ENCODE data around the gene PNO1.

PNO1 gene

GRCh38 chr2:68125821-68126220, 31.9 kb upstream of the PNO1 start:
- Histone ChIP-seq H3K4me3 (ENCODE audit: low read depth, low read length) (no peak overlapping the region), H3K9me3 (ENCODE audit: control insufficient read depth, low read length) (no peaks in the 10 kb centered on the region), H3K27ac (no peak overlapping the region), H3K27me3 (ENCODE audit: control insufficient read depth, insufficient read depth, low read length) (no peaks in the 10 kb centered on the region), H3K36me3 (ENCODE audit: control insufficient read depth, insufficient read depth, low read length) (no peaks in the 10 kb centered on the region), H2AFZ (no peak overlapping the region), H3K4me1 (no peaks in the 10 kb centered on the region), H3K79me2 (no peaks in the 10 kb centered on the region), H3K4me2 (ENCODE audit: low read length) (no peak overlapping the region), H3K9ac (no peak overlapping the region)
- TF ChIP-seq, protein P1, sequence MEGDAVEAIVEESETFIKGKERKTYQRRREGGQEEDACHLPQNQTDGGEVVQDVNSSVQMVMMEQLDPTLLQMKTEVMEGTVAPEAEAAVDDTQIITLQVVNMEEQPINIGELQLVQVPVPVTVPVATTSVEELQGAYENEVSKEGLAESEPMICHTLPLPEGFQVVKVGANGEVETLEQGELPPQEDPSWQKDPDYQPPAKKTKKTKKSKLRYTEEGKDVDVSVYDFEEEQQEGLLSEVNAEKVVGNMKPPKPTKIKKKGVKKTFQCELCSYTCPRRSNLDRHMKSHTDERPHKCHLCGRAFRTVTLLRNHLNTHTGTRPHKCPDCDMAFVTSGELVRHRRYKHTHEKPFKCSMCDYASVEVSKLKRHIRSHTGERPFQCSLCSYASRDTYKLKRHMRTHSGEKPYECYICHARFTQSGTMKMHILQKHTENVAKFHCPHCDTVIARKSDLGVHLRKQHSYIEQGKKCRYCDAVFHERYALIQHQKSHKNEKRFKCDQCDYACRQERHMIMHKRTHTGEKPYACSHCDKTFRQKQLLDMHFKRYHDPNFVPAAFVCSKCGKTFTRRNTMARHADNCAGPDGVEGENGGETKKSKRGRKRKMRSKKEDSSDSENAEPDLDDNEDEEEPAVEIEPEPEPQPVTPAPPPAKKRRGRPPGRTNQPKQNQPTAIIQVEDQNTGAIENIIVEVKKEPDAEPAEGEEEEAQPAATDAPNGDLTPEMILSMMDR (IDR thresholded peaks at IDR 0.05), result no peak

DNA sequence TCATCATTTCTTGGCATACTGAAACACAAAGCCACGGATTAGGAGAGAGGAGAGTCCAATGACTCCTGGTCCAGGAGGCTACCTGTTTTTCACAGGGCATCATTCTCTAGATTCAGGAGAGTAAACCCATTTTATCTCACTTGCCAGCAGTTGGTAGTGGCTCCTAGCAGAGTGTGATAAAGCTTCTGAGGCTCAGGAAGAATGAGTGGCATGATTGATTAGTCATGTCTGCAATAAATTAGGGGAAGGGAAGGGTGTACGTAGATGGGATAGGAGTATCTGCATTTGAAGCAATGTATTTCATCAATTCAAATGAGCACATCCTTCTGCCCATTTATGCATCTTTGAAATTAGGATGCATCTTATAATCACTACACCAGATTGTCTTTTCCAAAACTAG, 31.1 kb upstream of the PNO1 start:
- H3K4me2 ChIP-seq (ENCODE audit: low read length), result no peak overlapping the region
- no peaks in the 10 kb centered on the region for H3K27me3 ChIP-seq (ENCODE audit: control insufficient read depth, insufficient read depth, low read length)
- no peaks in the 10 kb centered on the region for H3K4me1 ChIP-seq
- no peaks in the 10 kb centered on the region for H3K9me3 ChIP-seq (ENCODE audit: control insufficient read depth, low read length)
- H3K9ac ChIP-seq, result no peak overlapping the region
- H3K36me3 ChIP-seq (ENCODE audit: control insufficient read depth, insufficient read depth, low read length), result no peaks in the 10 kb centered on the region
- H3K4me3 ChIP-seq (ENCODE audit: low read depth, low read length), result no peak overlapping the region
- TF ChIP-seq, protein P1 (IDR thresholded peaks at IDR 0.05), result no peak
- no peak overlapping the region for H3K27ac ChIP-seq
- H2AFZ ChIP-seq, result no peak overlapping the region
- no peaks in the 10 kb centered on the region for H3K79me2 ChIP-seq

GRCh38 chr2:68127358-68128242, 30.1 kb upstream of the PNO1 start:
- no peaks in the 10 kb centered on the region for H3K4me1 ChIP-seq
- H3K79me2 ChIP-seq, result no peaks in the 10 kb centered on the region
- no peaks in the 10 kb centered on the region for H3K9me3 ChIP-seq (ENCODE audit: control insufficient read depth, low read length)
- TF ChIP-seq, protein P1 (IDR thresholded peaks at IDR 0.05), result no peak
- H3K27ac ChIP-seq, result no peak overlapping the region
- H3K27me3 ChIP-seq (ENCODE audit: control insufficient read depth, insufficient read depth, low read length), result no peaks in the 10 kb centered on the region
- H3K9ac ChIP-seq, result no peak overlapping the region
- H2AFZ ChIP-seq, result no peak overlapping the region
- no peak overlapping the region for H3K4me3 ChIP-seq (ENCODE audit: low read depth, low read length)
- no peaks in the 10 kb centered on the region for H3K36me3 ChIP-seq (ENCODE audit: control insufficient read depth, insufficient read depth, low read length)
- no peak overlapping the region for H3K4me2 ChIP-seq (ENCODE audit: low read length)

- Histone ChIP-seq H3K27me3 (ENCODE audit: control insufficient read depth, insufficient read depth, low read length) (no peaks in the 10 kb centered on the region), H3K9me3 (ENCODE audit: control insufficient read depth, low read length) (no peaks in the 10 kb centered on the region), H3K27ac (no peak overlapping the region), H3K4me3 (ENCODE audit: low read depth, low read length) (no peak overlapping the region), H3K36me3 (ENCODE audit: control insufficient read depth, insufficient read depth, low read length) (no peaks in the 10 kb centered on the region), H3K9ac (no peak overlapping the region), H3K4me2 (ENCODE audit: low read length) (no peak overlapping the region), H3K79me2 (no peaks in the 10 kb centered on the region), H3K4me1 (no peaks in the 10 kb centered on the region), H2AFZ (no peak overlapping the region)
- TF ChIP-seq, protein P1 (IDR thresholded peaks at IDR 0.05), result no peak
Measured at GRCh38 chr2:68134120-68134519, 23.6 kb upstream of the PNO1 start.

DNA sequence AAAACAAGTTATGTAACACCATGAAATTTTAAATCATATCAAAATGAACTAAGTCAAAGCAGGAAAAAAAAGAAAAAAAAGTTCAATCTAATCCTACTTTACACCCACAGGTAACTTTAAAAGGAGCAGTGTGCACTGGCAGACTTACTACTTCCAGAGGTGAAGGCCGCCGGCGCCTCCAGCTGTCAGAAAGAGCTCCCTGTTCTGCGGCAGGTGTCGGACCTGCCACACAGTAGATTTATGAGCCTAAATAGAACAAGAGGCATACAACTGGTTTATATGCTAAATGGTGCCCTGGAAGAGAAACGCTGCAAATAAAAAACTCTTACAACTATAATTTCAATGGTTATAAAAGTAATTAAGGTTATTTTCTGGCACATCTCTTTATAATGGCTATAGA, 23.1 kb upstream of the PNO1 start:
- Histone ChIP-seq H3K9me3 (ENCODE audit: control insufficient read depth, low read length) (no peaks in the 10 kb centered on the region), H3K36me3 (ENCODE audit: control insufficient read depth, insufficient read depth, low read length) (no peaks in the 10 kb centered on the region), H3K27ac (no peak overlapping the region), H3K79me2 (no peaks in the 10 kb centered on the region), H3K4me2 (ENCODE audit: low read length) (no peak overlapping the region), H3K9ac (no peak overlapping the region), H3K27me3 (ENCODE audit: control insufficient read depth, insufficient read depth, low read length) (no peaks in the 10 kb centered on the region), H2AFZ (no peak overlapping the region), H3K4me1 (no peaks in the 10 kb centered on the region), H3K4me3 (ENCODE audit: low read depth, low read length) (no peak overlapping the region)
- TF ChIP-seq, protein P1 (IDR thresholded peaks at IDR 0.05), result no peak

Measured in parathyroid adenoma (tissue), 2 donors.